Stimulated activated CD8-positive, alpha-beta memory T cell treated with anti-CD3 and anti-CD28 coated beads, Interleukin-2, amount 100 ng/mL, for 1 hour (primary cell): ENCODE measurements around the gene DLK1.

Experiments used
- DNase-seq, 2 donors: peaks; one replicate each; pipeline ENCODE4 v3.0.0-alpha.2; 2020; ENCODE audit warnings: low read depth in 2 of 2

Gene DLK1

GRCh38 chr14:100733152-100733850 is 6.6 kb downstream of the DLK1 start:
- DNase-seq, result no peak

GRCh38 chr14:100734031-100734990 is 7.6 kb downstream of the DLK1 start:
- DNase-seq, result no peak

- no peak for DNase-seq
These were observed 8.6 kb downstream of the DLK1 start for GRCh38 chr14:100735271-100735670.

GRCh38 chr14:100736269-100737180 is 9.8 kb downstream of the DLK1 start:
- no peak for DNase-seq

- DNase-seq, result no peak
These were observed 10.8 kb downstream of the DLK1 start for GRCh38 chr14:100737526-100737925.

GRCh38 chr14:100738269-100738691 is 11.6 kb downstream of the DLK1 start:
- no peak for DNase-seq

- no peak for DNase-seq
These were observed 12.0 kb downstream of the DLK1 start for GRCh38 chr14:100738704-100739131.

- no peak for DNase-seq
These were observed 12.6 kb downstream of the DLK1 start for GRCh38 chr14:100739306-100739705.

GRCh38 chr14:100740196-100740825 is 13.6 kb downstream of the DLK1 start:
- DNase-seq, result no peak

- DNase-seq, result no peak
These were observed 14.2 kb downstream of the DLK1 start for GRCh38 chr14:100740929-100741328.

GRCh38 chr14:100741966-100742365 is 15.3 kb downstream of the DLK1 start:
- DNase-seq, result no peak

GRCh38 chr14:100746326-100746725 is 19.6 kb downstream of the DLK1 start:
- DNase-seq, result no peak

- no peak for DNase-seq
These were observed 20.4 kb downstream of the DLK1 start for GRCh38 chr14:100747021-100747586.

GRCh38 chr14:100747736-100748135 is 21.0 kb downstream of the DLK1 start:
- DNase-seq, result no peak

GRCh38 chr14:100748403-100748802 is 21.7 kb downstream of the DLK1 start:
- no peak for DNase-seq

- DNase-seq, result no peak
These were observed 22.3 kb downstream of the DLK1 start for GRCh38 chr14:100748944-100749343.

GRCh38 chr14:100749967-100750597 is 23.4 kb downstream of the DLK1 start:
- DNase-seq, result no peak

GRCh38 chr14:100750762-100751699 is 24.3 kb downstream of the DLK1 start:
- DNase-seq, result no peak

- no peak for DNase-seq
These were observed 27.3 kb downstream of the DLK1 start for GRCh38 chr14:100754020-100754419.
